Fibroblast of upper back skin (primary cell): ENCODE data around the gene TEC.

Experiments used
- DNase-seq: peaks from one replicate; pipeline ENCODE4 v3.0.0-alpha.2; 2013

TEC gene

DNA sequence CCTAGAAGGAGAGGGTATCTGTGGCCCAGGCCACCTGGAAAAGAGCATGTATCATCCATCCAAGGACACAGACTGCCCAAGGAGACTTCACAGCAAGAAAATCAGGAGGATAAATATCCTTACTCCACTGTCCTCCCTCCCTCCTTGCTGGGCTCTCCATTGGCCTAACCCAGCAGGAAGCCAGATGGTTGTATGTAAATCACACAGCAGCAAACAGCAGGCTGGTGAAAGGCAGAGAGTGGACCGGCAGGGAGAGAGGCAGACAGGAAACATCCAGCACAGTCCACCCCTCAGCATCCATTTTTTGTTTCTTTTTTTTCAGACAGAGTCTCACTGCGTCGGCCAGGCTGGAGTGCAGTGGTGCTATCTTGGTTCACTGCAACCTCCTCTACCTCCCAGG is 153.1 kb downstream of the TEC start:
- no peak for DNase-seq

DNA sequence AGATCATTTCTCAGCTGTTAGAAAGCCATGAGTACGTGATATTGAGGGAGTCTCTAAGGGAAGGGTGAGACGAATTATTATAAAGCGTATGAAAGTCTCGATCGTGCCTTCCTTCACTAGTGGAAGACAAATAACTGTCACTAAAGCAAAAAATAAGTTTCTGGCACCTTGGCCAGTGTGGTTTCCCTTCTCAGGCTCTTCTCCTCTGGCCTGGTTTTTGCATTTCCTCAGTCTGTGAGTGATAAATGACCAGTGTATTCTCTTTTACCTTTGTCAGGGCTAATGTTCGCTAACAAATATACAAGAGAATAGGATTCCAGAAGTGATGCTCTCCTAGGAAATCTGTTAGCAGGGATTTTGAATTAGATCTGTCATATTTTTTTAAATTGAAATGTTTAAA is 155.2 kb downstream of the TEC start:
- no peak for DNase-seq

DNA sequence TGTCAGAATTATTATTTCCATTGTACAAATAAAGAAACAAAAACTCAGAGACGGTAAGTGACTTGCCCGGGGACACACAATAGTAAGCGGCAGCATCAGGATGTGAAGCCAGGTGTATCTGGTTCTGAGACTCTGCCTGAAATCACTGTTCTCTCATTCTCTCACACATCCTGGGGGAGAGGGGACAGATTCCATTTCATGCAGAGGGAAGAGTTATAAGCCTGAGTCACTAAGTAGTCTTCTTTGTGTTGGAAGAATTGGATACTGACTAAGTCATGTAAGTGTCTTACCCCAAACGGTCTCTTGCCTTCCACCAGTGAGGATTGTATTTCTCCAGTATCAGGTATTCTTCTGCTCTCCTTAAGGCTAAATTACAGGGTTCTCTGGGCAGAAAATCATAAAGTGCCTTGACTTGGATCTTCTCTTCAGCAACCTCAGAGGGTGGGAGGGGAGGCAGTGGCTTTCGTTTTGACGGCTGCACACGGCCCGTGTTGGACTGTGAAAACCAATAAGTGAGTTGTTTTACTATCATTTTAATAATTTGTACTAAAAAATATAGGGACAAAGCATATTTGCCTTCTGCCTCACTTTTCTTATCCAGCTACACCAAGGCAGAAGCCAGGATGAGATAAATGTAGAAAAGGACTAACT is 157.5 kb downstream of the TEC start:
- peak; percentile 49 for DNase-seq

DNA sequence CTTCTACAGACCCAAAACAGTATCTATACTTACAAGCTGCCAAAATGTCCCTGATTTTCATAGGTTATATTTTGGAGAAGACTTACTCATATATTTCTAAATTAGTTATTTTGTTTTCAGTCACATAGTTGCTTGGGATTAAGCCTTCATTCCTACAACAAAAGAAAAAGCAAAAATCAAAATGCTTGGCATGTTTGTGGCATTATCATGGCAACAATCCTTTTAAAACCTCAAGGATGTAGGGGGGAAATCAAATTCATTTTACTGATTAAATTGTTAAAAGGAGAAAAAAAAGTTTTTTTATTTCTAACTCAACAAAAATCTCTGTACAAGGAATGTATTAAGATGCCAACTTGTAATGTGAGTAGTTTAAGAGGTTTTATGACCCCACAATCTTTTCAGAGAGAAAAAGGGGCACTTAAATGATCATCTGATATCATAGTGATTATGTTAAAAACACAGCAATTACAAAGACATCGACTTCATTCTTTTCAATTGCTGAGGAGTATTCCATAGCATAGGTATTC is 159.1 kb downstream of the TEC start:
- peak; percentile 13 for DNase-seq

DNA sequence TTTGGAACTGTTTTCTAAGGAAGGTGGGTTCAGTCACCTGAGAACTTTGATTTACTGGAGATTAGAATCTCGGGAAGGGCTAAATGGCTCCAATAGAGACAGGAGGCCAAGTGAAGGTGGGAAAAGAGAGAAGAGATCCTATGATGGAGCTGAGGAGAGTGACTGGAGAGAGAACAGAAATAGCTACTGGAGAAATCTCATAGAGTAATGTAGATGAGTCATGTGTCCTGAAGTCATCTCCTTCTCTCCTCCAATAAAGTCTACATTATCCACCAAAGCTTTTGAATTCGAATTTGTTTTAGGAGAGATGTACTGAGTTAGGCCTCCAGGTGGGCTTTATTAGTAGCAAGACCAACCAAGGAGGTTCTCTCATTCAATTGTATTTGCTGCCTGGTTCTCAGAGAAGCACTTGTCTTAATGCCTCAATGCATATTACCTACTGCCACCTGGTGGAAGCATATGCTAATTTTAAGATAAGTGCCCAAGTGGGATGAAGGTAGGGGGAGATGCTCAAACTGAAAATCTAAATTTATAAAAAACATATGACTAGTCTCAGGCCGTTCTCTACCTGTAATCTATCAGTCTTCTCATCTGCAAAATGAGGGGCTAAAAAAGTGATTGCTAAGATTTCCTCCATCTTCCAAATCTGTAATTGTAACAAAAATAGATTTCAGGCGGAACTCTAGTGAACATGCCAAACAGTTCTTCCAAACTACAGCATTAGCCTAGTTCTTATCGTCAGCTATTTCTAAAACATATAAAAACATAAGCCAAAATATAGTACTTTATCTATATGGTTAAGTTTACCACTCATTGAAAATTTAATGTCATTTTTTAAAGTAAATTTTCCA is 160.0 kb downstream of the TEC start:
- peak; percentile 39 for DNase-seq

DNA sequence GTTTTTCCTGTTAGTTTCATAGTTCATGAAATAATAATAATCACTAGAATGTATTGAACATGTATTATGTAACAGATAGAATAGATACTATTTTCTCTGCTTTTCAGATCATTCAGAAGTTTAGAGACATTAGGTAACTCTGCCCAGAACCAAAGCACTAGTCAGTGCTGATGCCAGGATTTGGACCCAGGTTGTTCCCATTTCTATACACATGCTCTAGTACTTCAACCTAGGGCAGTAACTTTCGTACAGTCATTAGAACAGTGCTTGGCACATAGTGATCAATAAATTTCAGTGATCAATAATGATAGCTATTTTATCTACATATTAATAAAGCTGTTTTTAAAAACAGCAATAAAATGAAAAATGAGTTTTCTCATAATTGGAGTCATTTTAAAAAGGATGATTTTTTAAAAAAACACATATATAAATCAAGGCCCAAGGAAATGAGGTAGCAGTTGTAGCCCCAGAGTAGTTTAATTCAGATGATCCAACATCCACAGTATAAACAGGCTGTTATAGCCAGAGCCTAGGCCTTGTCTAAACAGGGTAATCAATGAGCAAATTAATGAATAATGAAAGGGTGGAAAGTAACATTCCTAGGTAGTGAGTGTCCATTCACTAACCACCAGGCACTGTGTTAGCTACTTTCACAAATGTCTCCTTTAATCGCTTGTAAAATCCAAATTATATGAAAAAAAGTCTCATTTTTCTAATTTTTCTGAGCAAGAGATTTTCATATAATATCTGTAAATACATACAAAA is 161.1 kb downstream of the TEC start:
- no peak for DNase-seq

DNA sequence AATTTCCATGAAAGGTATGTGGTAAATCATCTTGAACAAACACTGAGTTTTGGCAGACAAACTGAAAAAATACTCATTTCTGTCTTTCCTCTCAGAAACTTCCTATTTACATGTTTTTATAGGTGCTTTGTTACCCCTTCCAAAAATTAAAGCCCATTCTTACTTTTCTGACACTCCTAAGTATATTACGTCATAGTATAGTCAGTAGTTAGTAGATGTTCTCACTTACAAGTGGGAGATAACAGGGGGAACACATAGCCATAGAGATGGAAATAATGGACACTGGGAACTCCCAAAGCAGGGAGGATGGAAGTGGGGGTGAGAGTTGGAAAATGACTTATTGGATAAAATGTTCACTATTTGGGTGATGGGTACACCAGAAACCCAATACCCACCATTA is 164.4 kb downstream of the TEC start:
- no peak for DNase-seq

DNA sequence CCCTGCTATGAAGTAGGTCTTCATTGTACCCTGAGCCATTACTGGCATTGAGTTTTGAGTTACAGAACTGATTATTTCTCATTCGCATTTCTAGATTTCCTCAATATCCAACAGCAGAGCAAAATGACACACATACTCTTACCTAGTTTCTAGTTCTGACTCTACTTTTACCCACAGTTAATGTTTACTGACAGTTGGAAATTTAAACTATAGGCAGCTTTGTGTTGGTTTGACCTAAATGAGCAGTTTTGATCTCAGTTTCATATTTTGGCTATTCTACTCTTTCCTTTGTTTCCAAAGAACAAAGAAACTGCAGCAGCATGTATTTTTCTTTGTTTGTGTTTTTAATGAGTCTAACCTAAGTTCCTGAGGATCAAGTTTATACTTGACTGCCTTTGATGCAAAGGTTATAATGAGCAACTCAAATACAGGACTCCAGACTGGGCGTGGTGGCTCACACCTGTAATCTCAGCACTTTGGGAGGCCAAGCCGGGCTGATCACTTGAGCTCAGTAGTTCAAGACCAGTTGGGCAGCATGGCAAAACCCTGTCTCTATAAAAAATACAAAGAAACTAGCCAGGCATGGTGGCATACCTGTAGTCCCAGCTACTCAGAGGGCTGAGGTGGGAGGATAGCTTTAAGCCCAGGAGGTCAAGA is 166.0 kb downstream of the TEC start:
- no peak for DNase-seq

DNA sequence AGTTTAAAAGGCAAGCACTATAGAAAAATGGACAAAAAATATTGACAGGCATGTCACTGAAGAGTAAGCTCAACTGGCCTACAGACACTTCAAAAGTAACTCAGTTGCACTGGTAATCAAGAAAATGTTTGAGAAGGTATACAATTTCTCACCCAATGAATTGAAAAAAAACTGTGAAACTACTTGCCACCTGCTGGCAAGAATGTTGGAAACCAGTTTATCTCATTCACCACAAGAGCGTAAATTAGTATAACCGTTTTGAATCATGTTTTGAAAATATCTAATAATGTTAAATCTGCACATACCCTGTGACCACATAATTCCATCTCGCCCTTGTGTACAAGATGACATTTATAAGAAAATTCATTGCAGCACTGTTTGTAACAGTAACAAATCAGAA is 167.3 kb downstream of the TEC start:
- no peak for DNase-seq

DNA sequence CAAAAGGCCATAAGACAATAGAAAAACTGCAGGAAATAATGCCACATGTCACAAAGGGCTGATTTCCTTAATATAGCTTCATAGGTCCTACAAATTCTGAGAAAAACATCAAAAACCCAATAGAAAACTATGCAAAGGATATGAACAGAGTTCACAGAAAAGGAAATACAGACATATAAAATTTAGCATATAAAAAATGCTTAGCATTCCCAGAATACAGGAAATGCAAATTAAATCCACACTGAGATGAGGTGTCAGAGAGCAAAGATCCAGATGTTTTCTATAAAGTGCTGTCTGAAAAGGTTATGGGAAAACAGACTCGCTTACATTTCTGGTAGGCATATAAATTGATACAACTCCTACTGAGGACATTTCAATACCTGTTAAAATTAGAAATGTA is 169.4 kb downstream of the TEC start:
- peak; percentile 32 for DNase-seq

DNA sequence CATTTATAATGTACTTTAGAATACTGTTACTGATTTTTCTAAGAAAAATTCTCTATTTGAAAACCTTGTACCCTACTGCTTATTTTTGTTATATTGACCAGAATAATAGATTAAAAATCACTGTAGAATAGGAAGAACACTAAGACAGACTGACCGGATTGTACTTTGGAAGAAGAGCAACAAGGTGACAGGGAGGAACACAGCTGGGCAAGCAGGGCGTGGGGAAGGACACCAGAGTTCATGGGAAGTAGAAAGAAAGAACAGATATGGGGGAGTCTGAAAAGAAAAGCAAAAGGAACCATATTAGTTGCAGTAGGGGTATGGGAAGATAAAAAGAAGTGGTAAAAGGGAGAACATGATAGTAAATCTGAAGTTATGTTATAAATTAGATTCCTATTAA is 174.2 kb downstream of the TEC start:
- DNase-seq: no peak

DNA sequence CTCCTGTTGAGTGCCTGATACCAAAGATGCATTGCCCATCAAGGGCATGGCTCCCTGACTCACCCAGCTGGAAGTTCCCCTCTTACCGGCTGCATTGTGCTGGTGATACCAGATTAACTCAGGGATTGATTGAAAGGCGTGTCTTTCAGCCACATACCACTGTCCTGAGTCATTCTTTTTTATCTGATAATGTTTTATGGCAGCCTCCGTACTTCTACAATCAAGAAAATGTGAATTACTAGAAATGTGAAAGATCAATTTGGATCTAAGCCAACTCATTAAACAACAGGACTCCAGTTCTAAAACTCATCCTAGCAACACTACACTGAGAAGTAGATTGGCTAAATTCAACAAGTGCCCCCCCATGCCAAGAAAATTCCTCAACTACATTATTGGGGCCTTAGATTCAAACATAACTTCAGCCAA is 175.6 kb downstream of the TEC start:
- peak; percentile 24 for DNase-seq

DNA sequence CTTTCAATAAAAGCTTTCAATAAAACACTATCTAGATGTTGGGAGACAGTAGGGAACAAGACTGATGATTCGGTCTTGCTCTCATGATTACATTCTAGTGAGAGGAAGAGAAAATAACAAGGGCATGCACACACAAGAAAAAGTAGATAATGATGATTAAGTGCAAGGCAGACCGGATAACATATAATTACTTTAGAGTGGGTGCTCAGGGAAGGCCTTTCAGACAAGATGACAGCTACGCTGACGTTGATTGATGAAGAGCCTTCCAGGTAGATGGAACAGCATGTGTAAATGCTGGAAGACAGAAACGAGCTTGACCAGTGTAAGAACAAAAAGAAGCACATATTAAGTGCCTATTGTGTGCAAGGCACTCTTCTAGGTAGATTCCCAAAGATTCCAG is 179.0 kb downstream of the TEC start:
- no peak for DNase-seq

DNA sequence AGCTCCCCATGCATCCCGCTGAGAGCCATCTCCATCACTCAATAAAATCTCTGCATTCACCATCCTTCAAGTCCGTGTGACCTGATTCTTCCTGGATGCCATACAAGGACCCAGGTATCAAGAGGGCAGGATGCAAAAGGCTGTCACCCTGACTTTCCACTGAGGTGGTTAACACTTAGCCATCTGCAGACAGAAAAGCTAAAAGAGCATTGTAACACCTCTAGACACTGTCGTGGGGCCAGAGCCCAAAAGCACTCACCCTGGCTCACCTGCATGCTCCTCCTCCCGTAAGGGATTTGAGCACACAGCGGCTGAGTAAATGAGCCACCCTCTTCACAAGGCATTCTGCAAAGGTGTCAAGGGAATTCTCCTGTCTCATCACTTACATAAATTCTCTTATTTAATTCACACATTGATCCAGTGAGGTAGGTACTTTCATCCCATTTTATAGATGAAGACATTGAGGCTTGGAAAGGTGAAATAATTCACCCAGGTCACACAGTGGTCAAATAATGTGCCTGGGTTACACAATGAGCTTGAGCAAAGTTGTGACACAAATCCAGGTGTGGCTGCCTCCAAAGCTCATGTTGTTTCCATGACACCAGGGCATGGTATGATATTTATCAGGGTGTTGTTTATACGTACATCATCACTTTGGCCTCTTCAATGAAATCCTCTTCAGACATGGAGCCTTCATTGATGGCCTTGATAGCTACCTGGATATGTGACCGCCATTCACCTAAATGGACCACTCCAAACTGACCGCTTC is 183.6 kb downstream of the TEC start:
- no peak for DNase-seq
